HFF-Myc (cell line): ENCODE measurements around the gene DENND2A.

Experiments
- DNase-seq: peaks from one replicate; pipeline ENCODE4 v3.0.0-alpha.2; 2011; ENCODE audit warnings: low read depth; ENCODE audit errors: extremely low read depth
- H3K4me3 ChIP-seq: replicated peaks from 2 replicates; pipeline ENCODE4 v1.5.1; 2011; ENCODE audit warnings: low read depth, mild to moderate bottlenecking, control low read depth, low read length
- CTCF ChIP-seq: IDR thresholded peaks from 2 replicates; pipeline ENCODE4 v1.5.1; 2012; ENCODE audit warnings: mild to moderate bottlenecking, low read depth, low read length, control low read depth; ENCODE audit errors: missing control alignments

DENND2A gene

GRCh38 chr7:140475747-140476333 lies 164.8 kb downstream of the DENND2A start:
- peak; percentile 20 for TF ChIP-seq CTCF
- H3K4me3 ChIP-seq, result no peak overlapping the region
- DNase-seq, result no peak
